ENCODE data around the gene GSN. TPM values are rescaled to one million over a fixed set of nuclear protein-coding genes. Genes with fewer than 3 reads are reported as not detected.

The GSN gene
- total and polyA plus RNA-seq, 9 of the 15 experiments (the other 6 are each of a cell fraction or from before 2014, with no cell fraction given) = 0.39 to 16.6 (median 8.2) TPM

GRCh38 chr9:121222524-121223171, 45.3 kb upstream of the GSN start (continued):
- TF ChIP-seq MAX (CRISPR knock-in tag; IDR thresholded peaks at IDR 0.05) (peak; percentile 62), L3MBTL2 (IDR thresholded peaks at IDR 0.05) (peak; percentile 20; the same call in 1 of the 2 replicates), ESRRB (CRISPR knock-in tag; IDR thresholded peaks at IDR 0.05; ENCODE audit: borderline replicate concordance) (no peak), FOXP4 (CRISPR knock-in tag; IDR thresholded peaks at IDR 0.05; ENCODE audit: borderline replicate concordance) (no peak), SMAD2 (IDR thresholded peaks at IDR 0.05; ENCODE audit: low read depth, low read length) (no peak), NUFIP1 (IDR thresholded peaks at IDR 0.05; ENCODE audit: partially characterized antibody) (no peak), PTRF (tag; IDR thresholded peaks at IDR 0.05) (0 out of 2 replicates have a peak, but pooled peaks have one; percentile 47), MTA3 (IDR thresholded peaks at IDR 0.05; ENCODE audit: borderline replicate concordance) (no peak), CBX3 (IDR thresholded peaks at IDR 0.05; ENCODE audit: borderline replicate concordance in 1 of 2, low read length in 2 of 2) (no peak), CXXC5 (CRISPR knock-in tag; IDR thresholded peaks at IDR 0.05) (peak; percentile 20; the same call in 1 of the 2 replicates), ZNF263 (CRISPR knock-in tag; IDR thresholded peaks at IDR 0.05; ENCODE audit: borderline replicate concordance) (no peak), MAFK (IDR thresholded peaks at IDR 0.05; ENCODE audit: low read length) (no peak), NR2C1 (IDR thresholded peaks at IDR 0.05) (no peak), NR2C1 (tag; IDR thresholded peaks at IDR 0.05) (peak; percentile 39; the same call in 1 of the 2 replicates), ZNF280A (IDR thresholded peaks at IDR 0.05; ENCODE audit: low read depth, partially characterized antibody) (no peak), NFIC (IDR thresholded peaks at IDR 0.05) (peak; percentile 97), ARNT (IDR thresholded peaks at IDR 0.05) (0 out of 4 replicates have a peak, but pooled peaks of 1 of the 2 experiments have one; percentile 33), NFRKB (IDR thresholded peaks at IDR 0.05; ENCODE audit: low read depth) (no peak), FOXA1 (IDR thresholded peaks at IDR 0.05; ENCODE audit: borderline replicate concordance) (no peak), XRCC5 (IDR thresholded peaks at IDR 0.05; ENCODE audit: low read depth, low read length) (no peak), DLX4 (CRISPR knock-in tag; IDR thresholded peaks at IDR 0.05) (no peak), BHLHE40 (IDR thresholded peaks at IDR 0.05; ENCODE audit: low read length) (peak; percentile 3; the same call in 1 of the 2 replicates), DIDO1 (tag; IDR thresholded peaks at IDR 0.05; ENCODE audit: low read depth) (no peak), MXI1 (IDR thresholded peaks at IDR 0.05; ENCODE audit: low read depth, low read length) (no peak), ILK (tag; IDR thresholded peaks at IDR 0.05; ENCODE audit: borderline replicate concordance, low read depth) (0 out of 2 replicates have a peak, but pooled peaks have one; percentile 32)

Data from K562 (cell line).